GM19240 (cell line): Measurements from ENCODE around the gene CMYA5.
"Not testable (repeated sequence)": the region's sequence is repeated elsewhere in the genome, so short reads cannot be mapped to it uniquely, and the experiment has no call there.

Source experiments
- DNase-seq: peaks from one replicate; pipeline ENCODE4 v3.0.0; 2011; ENCODE audit warnings: low spot score; ENCODE audit not compliant: insufficient read length

Gene CMYA5

DNA sequence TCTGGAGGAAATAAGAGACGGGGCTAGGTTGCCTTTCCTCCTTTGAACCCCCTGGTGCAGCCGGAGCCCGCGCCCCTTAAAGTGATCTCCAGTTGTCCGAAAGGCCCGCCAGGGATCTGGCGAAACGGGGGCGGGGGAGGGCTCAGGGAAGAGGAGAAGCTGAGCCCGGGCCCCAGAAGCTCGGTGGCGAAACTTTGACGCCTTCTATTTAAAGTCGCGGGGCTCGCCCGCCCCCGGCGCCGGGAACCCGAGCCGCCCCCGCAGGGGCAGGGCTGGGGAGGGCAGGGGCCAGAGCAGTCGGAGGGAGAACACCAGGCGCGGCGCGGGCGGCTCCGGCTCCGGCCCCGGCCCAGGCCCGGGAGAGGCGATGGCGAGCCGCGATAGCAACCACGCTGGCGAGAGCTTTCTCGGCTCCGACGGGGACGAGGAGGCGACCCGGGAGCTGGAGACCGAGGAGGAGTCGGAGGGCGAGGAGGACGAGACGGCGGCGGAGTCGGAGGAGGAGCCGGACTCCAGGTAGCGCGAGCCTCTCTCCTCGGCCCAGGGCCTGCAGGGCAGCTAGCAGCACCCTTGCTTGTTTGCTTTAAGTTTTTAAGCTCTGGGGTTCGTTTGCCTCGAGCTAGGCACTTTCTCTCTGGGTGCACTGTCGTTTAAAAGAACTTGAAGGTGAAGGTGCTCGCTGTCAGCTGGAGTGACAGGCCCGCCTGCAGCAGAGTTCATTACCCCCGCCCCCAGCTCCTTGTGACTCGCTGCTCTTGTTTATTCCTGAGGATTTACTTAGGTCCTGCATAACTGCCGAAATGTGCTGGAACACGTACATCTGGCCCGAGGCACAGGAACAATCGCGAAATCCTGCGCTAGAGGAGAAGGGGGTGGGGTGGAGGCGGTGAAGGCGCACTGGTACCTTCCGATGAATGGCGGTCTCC lies at the start of gene CMYA5:
Gene CMYA5, plus strand, starts transcription at position 296 of the 926 bp plus-strand sequence. Its CDS starts 72 bp downstream, at position 368.
- no peak for DNase-seq

DNA sequence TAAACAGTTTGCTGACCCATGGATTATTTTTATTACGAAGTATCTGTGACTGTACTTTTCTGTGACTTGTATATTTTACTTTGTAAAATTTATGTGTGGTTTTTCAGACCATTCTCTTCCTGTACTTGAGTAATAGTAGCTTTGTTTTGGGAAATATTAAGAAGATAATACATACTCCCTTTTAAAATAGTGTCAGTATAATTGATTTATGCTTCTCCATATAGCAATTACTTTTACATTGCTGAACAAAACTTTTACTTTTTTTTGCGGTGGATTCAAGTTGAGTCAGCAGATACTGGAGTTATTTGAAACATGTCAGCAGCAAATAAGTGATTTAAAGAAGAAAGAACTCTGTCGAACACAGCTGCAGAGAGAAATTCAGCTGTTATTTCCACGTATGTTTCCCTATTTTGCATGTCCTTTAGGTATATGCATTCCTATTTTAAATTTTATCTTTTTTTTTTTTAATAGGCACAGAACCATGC lies 49.0 kb upstream of the CMYA5 start:
- no peak for DNase-seq

DNA sequence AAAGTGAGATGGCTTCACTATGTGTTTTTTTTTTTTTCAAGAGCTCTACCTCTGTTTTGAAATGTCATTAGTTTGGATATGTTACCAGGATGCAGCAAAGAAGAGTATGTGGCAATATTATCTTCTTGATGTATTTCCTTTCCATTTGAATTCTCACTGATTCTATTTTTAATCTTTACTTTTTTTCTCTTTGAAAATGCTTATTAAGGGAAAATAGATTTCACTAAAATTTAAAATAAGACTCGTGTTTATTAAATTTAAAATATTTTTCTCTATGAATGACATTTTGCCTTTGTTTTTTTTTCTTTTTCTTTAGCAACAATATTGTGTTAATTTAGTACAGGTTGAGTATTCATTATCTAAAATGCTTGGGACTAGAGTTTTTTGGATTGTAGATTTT lies 48.2 kb upstream of the CMYA5 start:
- DNase-seq, result no peak

DNA sequence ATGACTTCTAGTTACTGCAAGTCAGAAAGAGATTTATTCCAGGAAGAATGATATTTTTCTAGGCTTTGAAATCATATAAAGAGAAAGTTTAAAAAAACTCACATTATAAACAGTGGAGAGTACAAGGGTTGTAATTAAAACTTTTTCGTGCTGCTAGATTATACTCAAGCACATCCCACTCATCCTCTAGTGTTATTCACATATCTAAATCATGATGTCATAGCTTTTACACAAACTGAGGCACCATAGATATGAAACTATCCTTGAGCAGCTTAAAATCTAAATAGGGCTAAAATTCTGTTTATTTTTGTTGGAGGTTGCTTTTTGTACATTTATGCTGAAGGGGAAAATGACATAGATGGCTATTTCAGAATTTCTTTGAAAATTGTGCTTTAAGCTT lies 47.4 kb upstream of the CMYA5 start:
- DNase-seq, result no peak

DNA sequence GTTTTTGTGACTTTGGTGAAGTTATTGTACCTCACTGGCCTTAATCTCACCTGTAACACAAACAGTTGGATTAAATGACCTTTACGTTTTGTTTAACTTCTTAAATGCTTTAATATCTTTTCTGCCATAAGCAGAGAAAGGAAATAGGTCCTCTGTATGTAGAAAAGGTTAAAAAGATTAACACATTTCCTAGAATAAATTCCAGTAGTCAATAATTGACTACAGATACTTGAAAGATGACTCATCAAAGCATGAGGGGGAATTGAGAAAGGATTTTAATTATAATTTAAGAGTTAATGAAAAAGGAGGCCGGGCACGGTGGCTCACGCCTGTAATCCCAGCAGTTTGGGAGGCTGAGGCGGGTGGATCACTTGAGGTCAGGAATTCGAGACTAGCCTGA lies 35.8 kb upstream of the CMYA5 start:
- no peak for DNase-seq

DNA sequence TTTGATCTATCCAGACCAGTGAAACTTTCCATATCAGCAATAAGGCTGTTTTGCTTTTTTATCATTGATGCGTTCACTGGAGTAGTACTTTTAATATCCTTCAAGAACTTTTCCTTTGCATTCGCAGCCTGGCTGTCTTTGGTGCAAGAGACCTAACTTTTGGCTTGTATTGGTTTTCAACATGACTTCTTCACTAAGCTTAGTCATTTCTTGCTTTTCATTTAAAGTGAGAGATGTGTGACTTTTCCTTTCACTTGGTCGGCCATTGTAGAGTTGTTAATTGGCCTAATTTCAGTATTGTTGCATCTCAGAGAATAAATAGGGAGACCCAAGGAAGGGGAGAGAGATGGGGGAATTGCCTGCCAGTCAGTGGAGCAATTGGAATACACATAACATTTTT lies 26.4 kb upstream of the CMYA5 start:
- DNase-seq, result no peak

DNA sequence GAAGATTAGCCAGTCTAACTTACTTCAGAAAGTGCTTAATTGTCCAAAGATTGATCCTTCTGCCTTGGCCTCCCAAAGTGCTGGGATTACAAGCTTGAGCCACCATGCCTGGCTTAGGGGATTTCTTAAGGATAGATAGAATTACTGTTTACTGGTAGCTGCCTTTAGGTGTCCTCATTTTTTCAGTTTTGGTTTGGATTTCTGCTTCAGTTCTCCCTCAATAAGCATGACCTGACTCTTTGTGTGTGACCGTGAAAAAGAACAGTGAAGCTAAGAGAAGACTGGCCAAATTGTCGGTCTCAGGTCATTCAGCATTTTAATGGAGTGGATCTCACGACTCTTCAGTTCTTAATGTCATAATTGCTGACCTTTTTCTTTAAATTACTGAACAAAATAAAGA lies 22.9 kb upstream of the CMYA5 start:
- no peak for DNase-seq

DNA sequence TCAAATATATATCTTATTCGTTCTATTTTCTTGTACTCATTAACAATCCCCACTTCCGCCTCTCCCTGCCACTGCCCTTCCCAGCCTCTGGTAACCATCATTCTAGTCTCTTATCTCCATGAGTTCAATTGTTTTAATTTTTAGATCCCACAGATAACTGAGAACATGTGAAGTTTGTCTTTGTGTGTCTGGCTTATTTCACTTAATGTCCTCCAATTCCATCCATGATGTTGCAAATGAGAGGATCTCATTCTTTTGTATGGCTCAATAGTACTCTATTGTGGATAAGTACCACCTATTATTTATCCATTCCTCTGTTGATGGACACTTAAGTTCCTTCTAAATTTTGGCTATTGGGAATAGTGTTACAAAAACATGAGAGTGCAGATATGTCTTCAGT lies 17.2 kb upstream of the CMYA5 start:
- no peak for DNase-seq

DNA sequence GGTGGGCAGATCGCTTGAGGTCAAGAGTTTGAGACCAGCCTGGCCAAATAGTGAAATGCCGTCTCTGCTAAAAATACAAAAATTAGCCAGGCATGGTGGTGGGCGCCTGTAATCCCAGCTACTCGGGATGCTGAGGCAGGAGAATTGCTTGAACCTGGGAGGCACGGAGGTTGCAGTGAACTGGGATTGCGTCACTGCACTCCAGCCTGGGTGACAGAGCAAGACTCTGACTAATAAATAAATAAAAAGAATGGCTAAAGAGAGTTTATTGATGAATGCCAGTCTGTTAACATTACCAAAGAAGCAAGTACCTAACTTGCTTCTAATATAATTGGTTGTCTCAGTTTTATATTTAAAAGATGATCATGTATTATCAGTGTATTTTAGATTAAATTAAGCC lies 13.3 kb upstream of the CMYA5 start:
- DNase-seq, result not testable (repeated sequence)

DNA sequence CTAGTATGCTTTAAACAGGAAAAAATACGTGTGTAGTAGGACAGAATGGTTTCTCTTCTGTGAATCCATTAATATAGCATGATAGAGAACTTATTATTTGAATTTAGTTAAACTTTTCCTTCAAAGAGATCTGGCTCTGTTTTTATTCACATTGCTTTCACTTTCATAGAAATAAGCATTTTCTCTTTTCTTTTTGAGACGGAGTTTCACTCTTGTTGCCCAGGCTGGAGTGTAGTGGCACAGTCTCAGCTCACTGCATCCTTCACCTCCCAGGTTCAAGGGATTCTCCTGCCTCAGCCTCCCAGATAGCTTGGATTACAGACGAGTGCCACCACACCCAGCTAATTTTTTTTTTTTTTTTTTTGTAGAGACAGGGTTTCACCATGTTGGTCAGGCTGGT lies 7.5 kb upstream of the CMYA5 start:
- DNase-seq, result not testable (repeated sequence)

DNA sequence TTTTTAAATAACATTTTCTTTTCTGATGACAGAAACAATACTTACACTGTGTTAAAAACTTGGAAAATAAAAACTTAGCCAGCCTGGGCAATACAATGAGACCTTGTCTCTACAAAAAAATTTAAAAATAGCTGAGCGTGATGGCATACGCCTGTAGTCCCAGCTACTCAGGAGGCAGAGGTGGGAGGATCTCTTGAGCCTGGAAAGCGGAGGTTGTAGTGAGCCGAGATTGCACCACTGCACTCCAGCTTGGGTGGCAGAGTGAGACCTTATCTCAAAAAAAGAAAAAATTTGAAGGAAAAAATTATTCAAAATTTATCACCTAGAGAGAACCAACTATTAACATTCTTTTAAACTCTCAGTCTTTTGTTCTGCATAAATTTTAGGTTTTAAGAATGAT lies 4.9 kb upstream of the CMYA5 start:
- no peak for DNase-seq

DNA sequence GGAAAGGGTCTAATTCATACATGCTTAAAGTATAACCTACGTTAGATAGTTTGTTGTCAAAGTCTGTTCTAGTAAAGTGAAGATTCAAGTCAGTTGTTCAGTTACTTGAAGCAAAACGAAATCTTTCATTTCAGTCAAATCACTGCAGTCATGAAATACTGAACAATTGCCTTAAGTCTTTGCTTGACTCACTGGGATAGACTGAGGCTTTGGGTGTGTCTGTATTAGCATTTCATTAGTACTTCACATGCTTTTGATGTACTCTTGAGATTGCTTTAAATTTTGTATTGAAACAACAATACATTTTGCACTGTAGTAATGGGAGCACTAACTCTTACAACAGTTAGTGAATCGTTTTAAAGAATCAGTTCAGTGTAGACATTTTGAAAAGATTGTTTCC lies 4.0 kb upstream of the CMYA5 start:
- no peak for DNase-seq

DNA sequence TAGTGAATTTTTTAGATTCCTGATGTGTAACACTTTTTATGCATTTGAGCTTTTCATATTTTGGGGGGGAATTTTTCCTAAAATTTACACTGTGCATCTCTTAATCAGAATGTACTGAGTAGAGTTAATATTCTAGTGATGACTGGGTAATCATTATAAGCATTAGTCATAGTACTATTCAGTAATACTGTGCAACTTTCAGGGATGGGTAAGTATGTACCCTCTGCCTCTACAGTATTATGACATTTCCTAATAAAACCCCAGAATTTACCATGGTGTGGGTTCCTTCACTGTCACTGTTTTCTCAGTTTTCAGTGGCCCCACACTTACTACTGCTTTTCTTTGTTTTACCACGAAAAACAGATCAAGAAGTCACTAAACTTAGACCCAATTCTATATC lies 2.8 kb upstream of the CMYA5 start:
- no peak for DNase-seq

DNA sequence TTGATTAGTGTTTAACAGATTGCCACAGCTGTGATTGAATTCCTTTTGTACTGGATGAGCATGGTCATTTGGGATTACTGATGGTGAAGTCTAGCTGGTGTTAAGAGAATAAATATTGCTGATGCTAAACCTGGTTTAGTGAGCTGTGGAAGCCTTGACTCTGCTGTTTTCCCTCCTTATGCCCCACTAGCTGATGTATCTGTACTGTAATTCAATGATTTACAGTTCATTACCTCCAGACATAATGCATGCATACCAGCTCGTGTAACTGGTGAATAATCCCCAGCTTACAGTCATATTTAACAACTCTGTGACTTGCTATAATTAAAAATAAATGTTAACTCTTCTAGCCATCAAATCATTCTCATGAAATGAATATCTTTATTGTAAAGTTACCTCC lies 1.7 kb upstream of the CMYA5 start:
- DNase-seq, result no peak

DNA sequence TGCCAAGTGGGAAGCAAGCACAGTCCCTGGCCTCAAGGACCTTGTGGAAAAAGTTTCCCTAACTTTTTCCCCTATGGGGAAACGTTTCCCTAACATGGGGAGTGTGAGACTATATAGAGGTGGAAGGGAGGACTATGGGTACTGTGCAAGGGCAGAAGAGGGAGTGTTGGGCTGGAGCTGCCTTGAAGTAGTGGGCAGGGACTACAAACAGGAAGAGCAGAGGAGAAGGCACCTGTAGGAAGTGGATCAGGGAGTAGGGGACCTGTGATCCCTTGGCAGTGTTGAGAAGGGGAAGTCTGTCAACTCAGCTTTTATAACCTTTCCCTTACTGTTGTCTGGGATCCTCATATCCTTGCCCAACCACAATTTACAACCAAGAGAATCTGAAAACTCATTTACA lies 1.4 kb downstream of the CMYA5 start:
- no peak for DNase-seq

DNA sequence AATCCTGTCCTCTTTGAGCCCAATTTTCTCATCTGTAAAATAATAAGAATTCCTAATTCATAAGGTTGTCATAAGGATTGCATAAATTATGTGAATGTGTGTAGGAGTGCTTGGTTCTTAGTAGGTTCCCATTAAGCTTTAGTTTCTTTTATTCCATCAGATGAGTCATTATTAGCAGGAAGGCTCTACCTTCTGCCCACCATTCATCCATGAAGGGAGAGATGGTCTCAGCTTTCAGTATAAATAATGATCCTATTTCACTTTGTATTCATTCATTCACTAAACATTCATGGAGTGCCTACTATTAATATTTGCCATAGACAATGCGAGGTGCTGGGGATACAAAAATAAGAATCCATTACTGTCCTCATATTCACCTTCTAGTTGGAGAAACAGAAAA lies 3.0 kb downstream of the CMYA5 start:
- DNase-seq, result no peak

DNA sequence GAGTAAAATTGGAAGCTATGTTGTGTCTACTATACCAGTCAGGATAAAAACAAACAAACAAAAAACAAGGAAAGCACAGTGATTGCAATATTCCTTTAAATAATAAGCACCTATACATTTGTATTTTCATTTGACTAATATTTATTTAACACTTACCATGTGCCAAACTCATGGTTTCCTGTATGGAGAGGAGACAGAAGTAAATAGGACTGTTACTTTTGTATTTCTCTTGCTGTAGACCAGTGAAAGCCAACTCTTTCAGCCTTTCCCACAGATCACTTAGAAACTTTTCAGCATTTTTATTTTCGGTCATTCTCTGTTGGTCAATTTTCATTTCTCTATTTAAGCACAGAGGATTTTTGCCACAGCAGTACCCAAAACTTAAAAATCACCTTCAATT lies 4.5 kb downstream of the CMYA5 start:
- DNase-seq, result no peak

DNA sequence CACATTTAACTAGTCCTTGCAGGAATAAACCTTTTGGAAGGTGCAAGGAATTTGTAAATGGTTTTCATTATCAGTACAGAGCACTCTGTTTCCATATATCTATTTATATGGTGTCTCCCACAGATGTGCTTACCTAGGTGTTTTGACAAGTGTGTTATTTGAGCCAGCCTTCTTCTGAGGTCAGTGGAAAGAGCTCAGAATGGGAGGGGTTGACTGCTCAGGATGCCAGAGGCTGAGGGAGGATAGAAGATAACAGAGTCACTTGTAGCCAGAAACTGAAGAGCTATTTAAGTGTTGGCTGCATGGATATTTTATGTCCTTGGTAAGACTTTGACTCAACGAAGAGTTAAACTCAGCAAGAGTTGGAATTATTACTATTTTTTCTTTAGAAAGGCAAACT lies 5.0 kb downstream of the CMYA5 start:
- no peak for DNase-seq

DNA sequence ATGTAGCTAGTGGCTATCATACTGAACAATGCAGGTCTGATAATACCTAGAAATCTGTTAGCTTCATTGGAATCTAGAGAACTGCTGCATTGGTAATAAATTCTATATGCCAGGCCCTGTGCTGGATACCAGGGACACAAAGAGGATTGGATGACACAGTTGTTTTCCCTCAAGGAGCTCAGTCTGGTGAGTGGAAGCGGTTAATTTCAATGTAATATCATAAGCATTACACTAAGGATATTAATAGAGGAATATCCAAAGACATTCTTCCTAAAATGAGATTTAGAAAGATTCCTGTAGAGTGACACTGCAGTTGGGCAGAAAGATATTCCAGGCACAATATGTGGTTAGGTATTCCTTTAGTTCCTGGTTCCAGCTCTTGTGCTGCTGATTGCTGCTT lies 5.9 kb downstream of the CMYA5 start:
- DNase-seq, result no peak

DNA sequence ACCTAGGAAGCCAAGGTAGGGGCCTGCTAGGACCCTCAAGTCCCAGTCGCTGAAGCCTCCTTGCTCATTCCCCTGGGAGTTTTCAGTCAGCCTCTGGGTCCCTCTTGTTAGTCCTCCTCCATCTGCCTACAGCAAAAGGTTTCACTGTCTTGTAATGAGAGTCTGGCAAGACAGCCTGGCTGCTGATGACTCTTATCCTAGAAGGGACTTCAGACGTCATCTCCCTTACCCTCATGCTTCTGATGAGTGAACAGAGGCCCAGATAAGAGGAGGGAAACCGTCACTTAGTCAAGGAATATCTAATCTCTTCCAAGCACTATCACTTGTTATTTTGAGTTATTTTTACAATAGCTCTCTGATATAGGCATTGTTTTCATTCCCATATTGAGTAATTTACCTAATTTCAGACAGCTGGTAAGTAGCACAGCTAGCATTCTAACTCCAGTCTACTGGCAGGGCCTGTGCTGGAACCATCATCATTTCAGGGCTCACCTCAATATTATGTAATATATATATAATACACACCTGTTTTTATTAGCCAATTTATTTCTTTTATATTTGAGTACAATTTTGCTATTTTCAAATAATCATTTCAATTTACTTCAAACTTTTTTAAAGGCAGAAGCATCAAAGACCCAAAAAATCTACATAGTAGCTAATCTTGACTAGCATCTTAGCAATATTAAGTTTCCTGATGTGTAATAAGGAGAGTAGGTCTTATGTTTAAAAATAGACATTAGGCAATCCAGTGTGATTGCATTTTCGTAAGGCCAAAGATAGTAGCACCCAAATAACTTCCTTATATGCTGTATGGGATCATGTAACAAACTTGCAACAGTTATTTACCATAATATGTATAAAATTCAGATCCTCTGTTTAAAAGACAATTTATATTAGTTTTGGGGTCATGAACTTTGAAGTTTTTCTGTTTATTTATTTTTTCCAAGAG lies 7.9 kb downstream of the CMYA5 start:
- no peak for DNase-seq

DNA sequence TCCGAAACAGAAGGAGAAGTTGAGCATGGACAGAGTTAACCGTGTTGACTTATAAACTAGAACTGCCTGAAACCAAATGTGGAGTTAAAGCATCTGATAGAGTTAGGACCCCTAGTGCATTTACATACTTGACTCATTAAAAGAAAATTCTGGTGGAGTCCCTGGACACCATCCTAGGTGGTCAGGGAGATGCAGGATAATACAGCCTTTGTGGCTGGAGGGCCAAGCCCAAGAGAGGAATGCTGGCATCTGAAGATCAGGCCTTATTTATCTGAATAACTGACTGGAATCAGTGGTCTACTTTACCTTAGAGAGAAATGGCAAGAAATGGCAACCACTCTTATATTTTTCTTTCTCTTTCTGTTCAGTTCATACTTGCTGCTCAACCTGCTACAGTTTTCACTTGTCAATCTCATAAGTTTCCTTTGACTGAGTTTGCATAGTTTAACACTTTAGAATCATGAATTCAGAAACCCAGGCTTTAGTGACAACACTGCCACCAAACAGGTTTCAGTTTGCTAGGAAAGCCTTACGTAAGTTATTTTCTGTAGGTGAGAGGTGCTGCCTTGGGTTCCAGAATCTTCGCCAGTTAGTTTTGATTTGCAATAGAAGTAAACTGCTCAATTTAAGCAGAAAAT lies 10.2 kb downstream of the CMYA5 start:
- DNase-seq, result peak; percentile 15
